ENCODE data around the gene FCN1. TPM values are rescaled to one million over a fixed set of nuclear protein-coding genes. Genes with fewer than 3 reads are reported as not detected.

Gene FCN1
- total and polyA plus RNA-seq, 10 of the 15 experiments (the other 5 are each of a cell fraction or from before 2014, with no cell fraction given), result 0.08 TPM; not detected in 9

GRCh38 chr9:134922066-134922931 lies 4.6 kb upstream of the FCN1 start:
- H4K20me1 ChIP-seq (ENCODE audit: control insufficient read depth, insufficient read depth), result no peaks in the 10 kb centered on the region
- TF ChIP-seq STAT1 (conservative IDR thresholded peaks at IDR 0.05), result no peak
- TF ChIP-seq BACH1 (IDR thresholded peaks at IDR 0.05; ENCODE audit: borderline replicate concordance), result no peak
- TF ChIP-seq CEBPB (IDR thresholded peaks at IDR 0.05; ENCODE audit: borderline replicate concordance in 1 of 2, low read depth in 2 of 2, low read length in 2 of 2), result no peak
- no peak for TF ChIP-seq BHLHE40 (IDR thresholded peaks at IDR 0.05; ENCODE audit: borderline replicate concordance in 1 of 2, low read depth in 2 of 2, low read length in 1 of 2)
- TF ChIP-seq EGR1 (IDR thresholded peaks at IDR 0.05; ENCODE audit: borderline replicate concordance in 1 of 2, low read depth in 2 of 2, low read length in 2 of 2), result no peak
- no peak for TF ChIP-seq TBL1XR1 (IDR thresholded peaks at IDR 0.05; ENCODE audit: low read depth, low read length)
- TF ChIP-seq SPI1 (IDR thresholded peaks at IDR 0.05; ENCODE audit: borderline replicate concordance, insufficient read depth, low read depth, low read length), result no peak
- TF ChIP-seq WRNIP1 (IDR thresholded peaks at IDR 0.05; ENCODE audit: borderline replicate concordance, low read depth, low read length), result no peak
- TF ChIP-seq MEF2B (IDR thresholded peaks at IDR 0.05; ENCODE audit: partially characterized antibody, poor library complexity, severe bottlenecking), result no peak
- TF ChIP-seq IKZF1 (conservative IDR thresholded peaks at IDR 0.05), result no peak
- TF ChIP-seq IKZF2 (IDR thresholded peaks at IDR 0.05), result no peak
- no peak for TF ChIP-seq YY1 (IDR thresholded peaks at IDR 0.05; ENCODE audit: low read depth, low read length)
- no peak for TF ChIP-seq KDM1A (IDR thresholded peaks at IDR 0.05; ENCODE audit: borderline replicate concordance)
- TF ChIP-seq RELA (IDR thresholded peaks at IDR 0.05; ENCODE audit: borderline replicate concordance, partially characterized antibody), result no peak
- no peak for TF ChIP-seq CHD2 (IDR thresholded peaks at IDR 0.05; ENCODE audit: borderline replicate concordance, low read depth, low read length)
- no peak overlapping the region for H3K9ac ChIP-seq (ENCODE audit: control insufficient read depth, insufficient read depth, low read length)
- ATAC-seq (no peak), FAIRE-seq (no peak), DNase-seq (ENCODE audit: low read depth, low spot score) (no peak)
- no peak overlapping the region for H3K4me2 ChIP-seq (ENCODE audit: control insufficient read depth, insufficient read depth)
- ChIA-PET POLR2A (no interaction called here), RAD21 (ENCODE audit: unreplicated experiment) (no interaction called here), SMC1A (ENCODE audit: uncharacterized antibody, unreplicated experiment) (interaction anchor here (0.9 kb wide), 1 partner anchor 15 kb away, joined by 3 read pairs; no protein-coding TSS in a partner anchor), CTCF (interaction anchor here (0.7 kb wide), 1 partner anchor 34 kb away, joined by 3 read pairs; no protein-coding TSS in a partner anchor)
- no peak overlapping the region for H2AFZ ChIP-seq (ENCODE audit: control insufficient read depth, low read depth, low read length)
- H3K27me3 ChIP-seq (replicated peaks in 1 of 2; ENCODE audit: control insufficient read depth in 2 of 2, insufficient read depth in 2 of 2, low read length in 1 of 2), result 0 out of 4 replicates have a peak, but pooled peaks cover 0 to 3% of the 10 kb centered on the region in 2 experiments
- BruUV-seq (replicated peaks), result no TSS peak
- intact Hi-C loops (cut with micrococcal nuclease; ENCODE audit: unreplicated experiment) (no loop called here), in situ Hi-C loops (cut with MboI) (no loop called here)
- peaks cover 11% of the 10 kb centered on the region for H3K4me1 ChIP-seq (ENCODE audit: control insufficient read depth, insufficient read depth, low read length)
- H3K79me2 ChIP-seq (ENCODE audit: control insufficient read depth, insufficient read depth, low read length), result no peaks in the 10 kb centered on the region
- H3K4me3 ChIP-seq, result no peak overlapping the region
- no peak overlapping the region for H3K27ac ChIP-seq (ENCODE audit: control insufficient read depth, insufficient read depth)
- 38% methylated on average over 14 of the region's 14 CpGs for WGBS (ENCODE audit: insufficient coverage, insufficient replicate concordance, low lambda C conversion rate, missing lambda C conversion rate)
- peaks cover 3% of the 10 kb centered on the region; the same call in 2 of the 3 replicates for H3K9me3 ChIP-seq (replicated peaks; ENCODE audit: control insufficient read depth, insufficient read depth, low read length)
- no peaks in the 10 kb centered on the region for H3K36me3 ChIP-seq (ENCODE audit: control insufficient read depth in 2 of 2, insufficient read depth in 2 of 2, low read length in 1 of 2)

Measured in GM12878 (cell line).